ENCODE results near the gene TNFAIP1. TPM values are rescaled to one million over a fixed set of nuclear protein-coding genes. Genes with fewer than 3 reads are reported as not detected.

TNFAIP1 gene
- total and polyA plus RNA-seq, 2 of the 4 experiments (the other 2 are of a cell fraction) = 49.1 to 62.9 TPM

GRCh38 chr17:28385037-28385400 is 49.5 kb downstream of the TNFAIP1 start:
- Histone ChIP-seq H2BK120ac (ENCODE audit: low read depth, low read length) (no peak overlapping the region), H4K91ac (ENCODE audit: insufficient read depth, low read depth, low read length) (no peak overlapping the region), H3K18ac (ENCODE audit: low read depth, low read length) (no peak overlapping the region), H3K27me3 (ENCODE audit: control insufficient read depth, insufficient read depth, low read length) (no peaks in the 10 kb centered on the region), H3K4me3 (ENCODE audit: insufficient read depth, low read depth, low read length) (no peak overlapping the region), H3K4ac (ENCODE audit: low read depth, low read length) (no peak overlapping the region), H2BK20ac (ENCODE audit: low read depth, low read length) (no peak overlapping the region), H3K23ac (ENCODE audit: low read depth, low read length) (no peak overlapping the region), H3K14ac (replicated peaks; ENCODE audit: low read depth, low read length) (no peak overlapping the region), H3K36me3 (ENCODE audit: control insufficient read depth, insufficient read depth, low read length) (peaks cover 37% of the 10 kb centered on the region), H3K4me1 (ENCODE audit: control insufficient read depth, insufficient read depth, low read length) (peaks cover 3% of the 10 kb centered on the region; the same call in 1 of the 2 replicates), H4K20me1 (ENCODE audit: insufficient read depth, low read length) (peaks cover 20% of the 10 kb centered on the region), H2BK5ac (ENCODE audit: low read depth, low read length, poor library complexity, severe bottlenecking) (no peak overlapping the region), H3K9ac (ENCODE audit: low read depth, low read length) (no peak overlapping the region), H4K5ac (ENCODE audit: low read depth, low read length) (no peak overlapping the region), H3K9me1 (ENCODE audit: insufficient read depth, low read length) (peaks cover 7% of the 10 kb centered on the region; the same call in 1 of the 2 replicates), H4K8ac (ENCODE audit: low read depth in 2 of 2, low read length in 2 of 2) (no peak overlapping the region), H3K9me3 (ENCODE audit: control insufficient read depth, insufficient read depth, low read length) (no peaks in the 10 kb centered on the region), H3K27ac (ENCODE audit: insufficient read depth, low read length) (no peak overlapping the region), H2BK15ac (ENCODE audit: low read depth, low read length) (no peak overlapping the region), H3K4me2 (ENCODE audit: low read depth, low read length) (no peak overlapping the region), H3K79me1 (ENCODE audit: low read depth in 1 of 2, low read length in 2 of 2) (peaks cover 0 to 18% of the 10 kb centered on the region in 2 experiments; a peak in 2 of 4 replicates), H2AK9ac (replicated peaks; ENCODE audit: low read depth, low read length, poor library complexity) (no peak overlapping the region), H2AFZ (replicated peaks; ENCODE audit: low read length, poor library complexity) (peak overlapping the region; percentile 32), H2AK5ac (ENCODE audit: low read depth, low read length) (no peak overlapping the region), H3K56ac (ENCODE audit: extremely low read depth, insufficient read depth, low read length) (no peak overlapping the region)
- BruUV-seq (replicated peaks) = no TSS peak
- DNase-seq (no peak), ATAC-seq (ENCODE audit: low read depth) (no peak)
- ChIA-PET CTCF (no interaction called here), POLR2A (ENCODE audit: unreplicated experiment) (no interaction called here)
- intact Hi-C loops (cut with micrococcal nuclease) = no loop called here
- in situ Hi-C loops (cut with MboI; ENCODE audit: low sequenced_read_pairs) = no loop called here
- 82% methylated on average over 17 of the region's 29 CpGs; no CpG with 5 or more reads in 1 of the 2 experiments for WGBS, 2 experiments (ENCODE audit: extremely low coverage in 2 of 2, insufficient read length in 1 of 2)
- dilution Hi-C loops (cut with HindIII; ENCODE audit: low sequenced_read_pairs, unreplicated experiment) = no loop called here
- TF ChIP-seq ELK1 (IDR thresholded peaks at IDR 0.05; ENCODE audit: borderline replicate concordance, low read depth, low read length) (no peak), NFE2L2 (IDR thresholded peaks at IDR 0.05; ENCODE audit: low read depth, low read length) (no peak), MXI1 (IDR thresholded peaks at IDR 0.05; ENCODE audit: borderline replicate concordance, low read depth, low read length) (no peak), CTCF (conservative IDR thresholded peaks at IDR 0.05; ENCODE audit: low read depth, low read length) (no peak), RAD21 (IDR thresholded peaks at IDR 0.05; ENCODE audit: low read length) (no peak), RFX5 (IDR thresholded peaks at IDR 0.05; ENCODE audit: low read depth, low read length) (no peak), BHLHE40 (IDR thresholded peaks at IDR 0.05; ENCODE audit: low read depth, low read length) (no peak)

Measured in IMR-90 (cell line).